Stimulated activated memory B cell treated with anti-CD40 and anti-IgM and Interleukin-4, amounts not matched to agents 10 μg/mL and 1 μg/mL and 100 μg/mL, for 72 hours (primary cell): Measurements from ENCODE around the gene CXCL5.

Experiments
- ATAC-seq: fragments of 150-1000 bp; cut with Tn5 transposase; 2 replicates; pipeline ENCODE4 v1.10.0; 2021
- H3K27ac Mint-ChIP-seq: one replicate; pipeline ENCODE4 v1.8.0; 2022; ENCODE audit warnings: mild to moderate bottlenecking, mixed read lengths
- H3K27me3 Mint-ChIP-seq: one replicate; pipeline ENCODE4 v1.8.0; 2022; ENCODE audit warnings: mixed read lengths
- H3K36me3 Mint-ChIP-seq: one replicate; pipeline ENCODE4 v1.8.0; 2022; ENCODE audit warnings: mixed read lengths
- H3K4me1 Mint-ChIP-seq: one replicate; pipeline ENCODE4 v1.8.0; 2022; ENCODE audit warnings: mixed read lengths
- H3K4me3 Mint-ChIP-seq: one replicate; pipeline ENCODE4 v1.8.0; 2022; ENCODE audit warnings: mild to moderate bottlenecking, moderate library complexity, mixed read lengths
- H3K9me3 Mint-ChIP-seq: one replicate; pipeline ENCODE4 v1.8.0; 2022; ENCODE audit warnings: mixed read lengths

CXCL5 gene

GRCh38 chr4:73998040-73999011 is at the start of gene CXCL5:
CXCL5 (minus strand) TSS chr4:73998677; CDS start chr4:73998581, 96 bp downstream.
- H3K36me3 Mint-ChIP-seq, result no peaks in the 10 kb centered on the region
- H3K4me3 Mint-ChIP-seq, result no peak within 1 kb of the TSS
- H3K27ac Mint-ChIP-seq, result no peak within 1 kb of the TSS
- H3K4me1 Mint-ChIP-seq, result no peaks in the 10 kb centered on the region
- H3K9me3 Mint-ChIP-seq, result peaks cover 2% of the 10 kb centered on the region
- H3K27me3 Mint-ChIP-seq, result peaks cover 9% of the 10 kb centered on the region
- peak; percentile 48 for ATAC-seq

GRCh38 chr4:74047152-74047551 is 48.7 kb upstream of the CXCL5 start:
- peaks cover 8% of the 10 kb centered on the region for H3K27me3 Mint-ChIP-seq

GRCh38 chr4:74045772-74046171 is 47.3 kb upstream of the CXCL5 start:
- Mint-ChIP-seq H3K9me3 (peaks cover 12% of the 10 kb centered on the region), H3K27ac (no peak overlapping the region), H3K4me1 (no peaks in the 10 kb centered on the region), H3K27me3 (peaks cover 3% of the 10 kb centered on the region), H3K36me3 (no peaks in the 10 kb centered on the region), H3K4me3 (no peak overlapping the region)
- ATAC-seq, result no peak

More at GRCh38 chr4:74047152-74047551, 48.7 kb upstream of the CXCL5 start:
- Mint-ChIP-seq H3K4me1 (no peaks in the 10 kb centered on the region), H3K27ac (no peak overlapping the region), H3K36me3 (no peaks in the 10 kb centered on the region), H3K9me3 (peaks cover 15% of the 10 kb centered on the region), H3K4me3 (no peak overlapping the region)
- ATAC-seq, result no peak

GRCh38 chr4:74045247-74045646 is 46.8 kb upstream of the CXCL5 start:
- H3K27ac Mint-ChIP-seq, result no peak overlapping the region
- no peak for ATAC-seq
- no peak overlapping the region for H3K4me3 Mint-ChIP-seq
- no peaks in the 10 kb centered on the region for H3K36me3 Mint-ChIP-seq
- H3K27me3 Mint-ChIP-seq, result peaks cover 9% of the 10 kb centered on the region
- H3K9me3 Mint-ChIP-seq, result peaks cover 12% of the 10 kb centered on the region
- no peaks in the 10 kb centered on the region for H3K4me1 Mint-ChIP-seq

- ATAC-seq, result no peak
- H3K4me3 Mint-ChIP-seq, result no peak overlapping the region
- no peaks in the 10 kb centered on the region for H3K4me1 Mint-ChIP-seq
- H3K27ac Mint-ChIP-seq, result no peak overlapping the region
- H3K27me3 Mint-ChIP-seq, result peaks cover 14% of the 10 kb centered on the region
- peaks cover 9% of the 10 kb centered on the region for H3K9me3 Mint-ChIP-seq
- H3K36me3 Mint-ChIP-seq, result no peaks in the 10 kb centered on the region
Measured at GRCh38 chr4:74044677-74045076, 46.2 kb upstream of the CXCL5 start.

GRCh38 chr4:74042681-74043080 is 44.2 kb upstream of the CXCL5 start:
- no peaks in the 10 kb centered on the region for H3K36me3 Mint-ChIP-seq
- peaks cover 7% of the 10 kb centered on the region for H3K9me3 Mint-ChIP-seq
- no peak overlapping the region for H3K27ac Mint-ChIP-seq
- peaks cover 15% of the 10 kb centered on the region for H3K4me1 Mint-ChIP-seq
- no peak overlapping the region for H3K4me3 Mint-ChIP-seq
- H3K27me3 Mint-ChIP-seq, result peaks cover 33% of the 10 kb centered on the region
- no peak for ATAC-seq

- no peak for ATAC-seq
- Mint-ChIP-seq H3K4me1 (peaks cover 15% of the 10 kb centered on the region), H3K36me3 (no peaks in the 10 kb centered on the region), H3K9me3 (no peaks in the 10 kb centered on the region), H3K27ac (no peak overlapping the region), H3K4me3 (no peak overlapping the region), H3K27me3 (peaks cover 41% of the 10 kb centered on the region)
Measured at GRCh38 chr4:74041418-74041817, 42.9 kb upstream of the CXCL5 start.

- H3K4me3 Mint-ChIP-seq, result peak overlapping the region; percentile 72
- no peaks in the 10 kb centered on the region for H3K36me3 Mint-ChIP-seq
- H3K9me3 Mint-ChIP-seq, result no peaks in the 10 kb centered on the region
- H3K27ac Mint-ChIP-seq, result no peak overlapping the region
- peaks cover 15% of the 10 kb centered on the region for H3K4me1 Mint-ChIP-seq
- H3K27me3 Mint-ChIP-seq, result peaks cover 52% of the 10 kb centered on the region
- no peak for ATAC-seq
Measured at GRCh38 chr4:74039315-74039763, 40.9 kb upstream of the CXCL5 start.

GRCh38 chr4:74038425-74039314 is 40.2 kb upstream of the CXCL5 start, which contains the start of gene CXCL3:
CXCL3 (minus strand) TSS chr4:74038689; CDS start chr4:74038611, 78 bp downstream.
- peak within 1 kb of the TSS; percentile 72 for H3K4me3 Mint-ChIP-seq
- H3K9me3 Mint-ChIP-seq, result no peaks in the 10 kb centered on the region
- peaks cover 52% of the 10 kb centered on the region for H3K27me3 Mint-ChIP-seq
- peak; percentile 34 for ATAC-seq
- no peaks in the 10 kb centered on the region for H3K36me3 Mint-ChIP-seq
- H3K27ac Mint-ChIP-seq, result no peak within 1 kb of the TSS
- peaks cover 15% of the 10 kb centered on the region for H3K4me1 Mint-ChIP-seq

- Mint-ChIP-seq H3K4me3 (peak overlapping the region; percentile 71), H3K4me1 (peaks cover 15% of the 10 kb centered on the region), H3K27ac (no peak overlapping the region), H3K27me3 (peaks cover 52% of the 10 kb centered on the region), H3K9me3 (no peaks in the 10 kb centered on the region), H3K36me3 (no peaks in the 10 kb centered on the region)
- ATAC-seq, result no peak
Measured at GRCh38 chr4:74038086-74038424, 39.6 kb upstream of the CXCL5 start.

GRCh38 chr4:74037076-74037955 is 38.8 kb upstream of the CXCL5 start:
- Mint-ChIP-seq H3K36me3 (no peaks in the 10 kb centered on the region), H3K4me1 (peaks cover 15% of the 10 kb centered on the region), H3K4me3 (no peak overlapping the region), H3K27ac (no peak overlapping the region), H3K27me3 (peaks cover 52% of the 10 kb centered on the region), H3K9me3 (no peaks in the 10 kb centered on the region)
- ATAC-seq, result no peak

- peaks cover 7% of the 10 kb centered on the region for H3K4me1 Mint-ChIP-seq
- H3K27me3 Mint-ChIP-seq, result peaks cover 28% of the 10 kb centered on the region
- ATAC-seq, result no peak
- no peak overlapping the region for H3K27ac Mint-ChIP-seq
- no peaks in the 10 kb centered on the region for H3K36me3 Mint-ChIP-seq
- H3K9me3 Mint-ChIP-seq, result no peaks in the 10 kb centered on the region
- no peak overlapping the region for H3K4me3 Mint-ChIP-seq
Measured at GRCh38 chr4:74033739-74034138, 35.3 kb upstream of the CXCL5 start.

- Mint-ChIP-seq H3K36me3 (no peaks in the 10 kb centered on the region), H3K27me3 (peaks cover 13% of the 10 kb centered on the region), H3K4me3 (no peak overlapping the region), H3K27ac (no peak overlapping the region), H3K9me3 (no peaks in the 10 kb centered on the region), H3K4me1 (no peaks in the 10 kb centered on the region)
- ATAC-seq, result no peak
Measured at GRCh38 chr4:74032064-74032463, 33.6 kb upstream of the CXCL5 start.

- H3K4me3 Mint-ChIP-seq, result no peak overlapping the region
- peaks cover 11% of the 10 kb centered on the region for H3K27me3 Mint-ChIP-seq
- no peak overlapping the region for H3K27ac Mint-ChIP-seq
- H3K4me1 Mint-ChIP-seq, result no peaks in the 10 kb centered on the region
- ATAC-seq, result no peak
- no peaks in the 10 kb centered on the region for H3K36me3 Mint-ChIP-seq
- no peaks in the 10 kb centered on the region for H3K9me3 Mint-ChIP-seq
Measured at GRCh38 chr4:74031576-74031975, 33.1 kb upstream of the CXCL5 start.
